Fibroblast of villous mesenchyme (primary cell): ENCODE measurements around the gene PDE4D. TPM values are rescaled to one million over a fixed set of nuclear protein-coding genes. Genes with fewer than 3 reads are reported as not detected.

Experiments used
- DNase-seq: peaks from one replicate; pipeline ENCODE4 v3.0.0-alpha.2; 2010; ENCODE audit warnings: low read depth
- H3K4me3 ChIP-seq: 2 replicates; pipeline ENCODE4 v1.5.1; 2011; ENCODE audit warnings: low read depth, mild to moderate bottlenecking, low read length
- CTCF ChIP-seq: IDR thresholded peaks from 2 replicates; pipeline ENCODE4 v1.5.1; 2012; ENCODE audit warnings: low read depth, mild to moderate bottlenecking, low read length; ENCODE audit not compliant: insufficient read depth
- total RNA-seq: library from RNA; depleted of rRNA; stranded (reverse); fragments of >200 nt; gene quantifications from 2 replicates; pipeline ENCODE4 v1.2.3, GENCODE V29; 2012

The PDE4D gene
- total RNA-seq, 1 donor: 6.0 TPM

- peak; percentile 72 for DNase-seq
- TF ChIP-seq CTCF: no peak
- H3K4me3 ChIP-seq: no peak overlapping the region
Observed at GRCh38 chr5:59709846-59710245, 183.7 kb downstream of the PDE4D start.

- DNase-seq: no peak
- no peak overlapping the region for H3K4me3 ChIP-seq
- TF ChIP-seq CTCF: no peak
Observed at GRCh38 chr5:59709346-59709821, 184.1 kb downstream of the PDE4D start.

- no peak overlapping the region for H3K4me3 ChIP-seq
- no peak for DNase-seq
- no peak for TF ChIP-seq CTCF
Observed at GRCh38 chr5:59704936-59705335, 188.6 kb downstream of the PDE4D start.

GRCh38 chr5:59703789-59704188 lies 189.7 kb downstream of the PDE4D start:
- no peak for TF ChIP-seq CTCF
- DNase-seq: no peak
- no peak overlapping the region for H3K4me3 ChIP-seq

- DNase-seq: no peak
- no peak for TF ChIP-seq CTCF
- H3K4me3 ChIP-seq: no peak overlapping the region
Observed at GRCh38 chr5:59698207-59699178, 195.0 kb downstream of the PDE4D start.

GRCh38 chr5:59694411-59694810 lies 199.1 kb downstream of the PDE4D start:
- no peak for TF ChIP-seq CTCF
- DNase-seq: no peak
- H3K4me3 ChIP-seq: no peak overlapping the region
